ENCODE measurements around the gene BDKRB2. TPM values are rescaled to one million over a fixed set of nuclear protein-coding genes. Genes with fewer than 3 reads are reported as not detected.

BDKRB2 gene
- total RNA-seq, 2 donors from 2014 or later: 11.3 to 23.3 TPM

DNA sequence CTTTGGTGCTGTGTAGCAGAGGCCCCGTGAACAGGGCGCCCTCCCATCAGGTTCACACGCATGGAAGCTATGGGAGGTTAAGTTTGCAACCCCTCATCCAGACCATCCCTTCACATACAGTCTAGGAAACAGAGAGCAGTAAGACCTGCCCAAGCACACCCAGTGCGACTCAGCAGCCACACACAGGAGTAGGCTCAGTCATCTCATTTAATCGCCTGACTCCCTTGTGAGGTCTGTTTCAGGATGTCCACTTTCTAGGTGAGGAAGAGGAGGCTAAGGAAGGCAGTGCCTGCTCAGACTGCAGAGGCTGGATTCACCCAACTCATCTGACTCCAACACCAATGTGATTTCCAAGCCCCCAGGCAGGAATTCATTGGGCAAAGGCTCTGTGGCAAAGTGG lies 63.3 kb downstream of the BDKRB2 start:
- Histone ChIP-seq H3K4me3 (no peak overlapping the region), H3K9ac (ENCODE audit: low read depth in 2 of 2, low read length in 2 of 2) (no peak overlapping the region), H3K4me1 (no peaks in the 10 kb centered on the region), H3K27me3 (no peaks in the 10 kb centered on the region), H3K9me3 (no peaks in the 10 kb centered on the region), H3K36me3 (no peaks in the 10 kb centered on the region), H3K27ac (no peak overlapping the region)
- intact Hi-C loops (cut with DNase I): no loop called here
- no peak for DNase-seq
- TF ChIP-seq, protein P1, sequence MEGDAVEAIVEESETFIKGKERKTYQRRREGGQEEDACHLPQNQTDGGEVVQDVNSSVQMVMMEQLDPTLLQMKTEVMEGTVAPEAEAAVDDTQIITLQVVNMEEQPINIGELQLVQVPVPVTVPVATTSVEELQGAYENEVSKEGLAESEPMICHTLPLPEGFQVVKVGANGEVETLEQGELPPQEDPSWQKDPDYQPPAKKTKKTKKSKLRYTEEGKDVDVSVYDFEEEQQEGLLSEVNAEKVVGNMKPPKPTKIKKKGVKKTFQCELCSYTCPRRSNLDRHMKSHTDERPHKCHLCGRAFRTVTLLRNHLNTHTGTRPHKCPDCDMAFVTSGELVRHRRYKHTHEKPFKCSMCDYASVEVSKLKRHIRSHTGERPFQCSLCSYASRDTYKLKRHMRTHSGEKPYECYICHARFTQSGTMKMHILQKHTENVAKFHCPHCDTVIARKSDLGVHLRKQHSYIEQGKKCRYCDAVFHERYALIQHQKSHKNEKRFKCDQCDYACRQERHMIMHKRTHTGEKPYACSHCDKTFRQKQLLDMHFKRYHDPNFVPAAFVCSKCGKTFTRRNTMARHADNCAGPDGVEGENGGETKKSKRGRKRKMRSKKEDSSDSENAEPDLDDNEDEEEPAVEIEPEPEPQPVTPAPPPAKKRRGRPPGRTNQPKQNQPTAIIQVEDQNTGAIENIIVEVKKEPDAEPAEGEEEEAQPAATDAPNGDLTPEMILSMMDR (IDR thresholded peaks at IDR 0.05): no peak

DNA sequence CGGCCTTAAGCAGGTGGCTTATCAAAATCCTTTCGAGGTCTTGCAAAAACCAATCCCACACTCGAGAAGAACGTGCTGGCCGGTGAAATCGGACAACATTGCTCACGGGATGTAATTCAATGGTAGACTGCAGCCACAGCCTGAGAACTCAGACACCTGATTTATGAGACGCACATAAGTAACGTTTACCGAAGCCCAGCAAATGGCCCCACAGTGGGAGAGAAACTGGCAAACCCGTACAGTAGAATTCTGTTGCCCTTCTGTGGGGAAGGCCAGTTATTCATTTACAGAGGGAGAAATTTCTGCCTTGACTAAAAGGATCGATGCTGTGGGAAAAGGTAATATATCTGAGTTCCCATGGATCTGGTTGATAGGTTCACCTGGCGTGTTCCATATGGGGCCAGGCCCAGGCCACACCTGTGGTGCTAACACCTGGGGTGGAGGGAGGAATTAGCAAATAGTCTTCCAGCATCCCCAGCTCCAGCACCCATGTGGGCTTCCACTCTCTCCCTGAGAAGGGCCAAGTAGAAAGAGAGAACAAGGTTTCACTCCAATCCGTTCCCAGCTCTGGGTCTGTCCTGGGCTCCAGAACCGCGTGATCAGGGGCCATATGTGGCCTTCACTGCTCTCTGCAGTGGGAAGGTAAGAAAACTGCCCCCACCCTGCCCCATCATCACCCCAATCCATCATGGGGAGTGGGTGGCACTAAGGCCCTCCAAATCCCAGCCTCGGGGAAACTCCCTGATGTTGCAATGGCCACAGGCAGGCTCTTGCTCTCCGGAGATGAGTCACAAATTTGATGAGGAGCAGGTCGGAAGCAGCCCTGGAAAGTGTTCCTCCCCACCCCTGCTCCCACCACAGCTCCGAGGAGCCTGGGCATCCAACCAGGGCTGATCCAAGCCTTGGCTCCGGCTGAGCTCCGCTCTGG lies 64.1 kb downstream of the BDKRB2 start:
- H3K36me3 ChIP-seq: no peaks in the 10 kb centered on the region
- no peak overlapping the region for H3K4me3 ChIP-seq
- no peak overlapping the region for H3K9ac ChIP-seq (ENCODE audit: low read depth in 2 of 2, low read length in 2 of 2)
- H3K27ac ChIP-seq: peak overlapping the region; percentile 24
- no peaks in the 10 kb centered on the region for H3K9me3 ChIP-seq
- no peaks in the 10 kb centered on the region for H3K4me1 ChIP-seq
- H3K27me3 ChIP-seq: no peaks in the 10 kb centered on the region
- TF ChIP-seq, protein P1 (IDR thresholded peaks at IDR 0.05): no peak
- peak; percentile 43 for DNase-seq
- intact Hi-C loops (cut with DNase I): no loop called here

DNA sequence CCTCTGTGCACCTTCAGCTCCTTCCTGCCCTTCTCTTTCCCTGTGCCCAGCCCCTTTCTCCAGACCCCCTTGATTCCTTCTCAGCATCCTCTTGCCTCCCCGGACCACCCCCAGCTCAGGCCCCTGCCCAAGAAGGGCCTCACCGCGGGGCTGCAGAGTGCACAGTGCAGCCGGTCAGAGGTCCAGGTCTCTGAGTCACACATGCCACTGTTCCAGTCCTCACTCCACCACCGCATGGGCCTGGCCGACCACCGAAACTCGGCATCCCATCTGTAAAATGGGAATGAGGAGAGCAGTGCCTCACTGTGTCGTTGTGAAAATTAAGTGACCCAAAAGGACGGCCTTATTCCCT lies 64.7 kb downstream of the BDKRB2 start:
- H3K4me1 ChIP-seq: no peaks in the 10 kb centered on the region
- no peak overlapping the region for H3K4me3 ChIP-seq
- no peaks in the 10 kb centered on the region for H3K27me3 ChIP-seq
- peak overlapping the region; percentile 24 for H3K27ac ChIP-seq
- TF ChIP-seq, protein P1 (IDR thresholded peaks at IDR 0.05): no peak
- no peaks in the 10 kb centered on the region for H3K36me3 ChIP-seq
- no peak overlapping the region for H3K9ac ChIP-seq (ENCODE audit: low read depth in 2 of 2, low read length in 2 of 2)
- no peaks in the 10 kb centered on the region for H3K9me3 ChIP-seq
- intact Hi-C loops (cut with DNase I): no loop called here
- DNase-seq: no peak

DNA sequence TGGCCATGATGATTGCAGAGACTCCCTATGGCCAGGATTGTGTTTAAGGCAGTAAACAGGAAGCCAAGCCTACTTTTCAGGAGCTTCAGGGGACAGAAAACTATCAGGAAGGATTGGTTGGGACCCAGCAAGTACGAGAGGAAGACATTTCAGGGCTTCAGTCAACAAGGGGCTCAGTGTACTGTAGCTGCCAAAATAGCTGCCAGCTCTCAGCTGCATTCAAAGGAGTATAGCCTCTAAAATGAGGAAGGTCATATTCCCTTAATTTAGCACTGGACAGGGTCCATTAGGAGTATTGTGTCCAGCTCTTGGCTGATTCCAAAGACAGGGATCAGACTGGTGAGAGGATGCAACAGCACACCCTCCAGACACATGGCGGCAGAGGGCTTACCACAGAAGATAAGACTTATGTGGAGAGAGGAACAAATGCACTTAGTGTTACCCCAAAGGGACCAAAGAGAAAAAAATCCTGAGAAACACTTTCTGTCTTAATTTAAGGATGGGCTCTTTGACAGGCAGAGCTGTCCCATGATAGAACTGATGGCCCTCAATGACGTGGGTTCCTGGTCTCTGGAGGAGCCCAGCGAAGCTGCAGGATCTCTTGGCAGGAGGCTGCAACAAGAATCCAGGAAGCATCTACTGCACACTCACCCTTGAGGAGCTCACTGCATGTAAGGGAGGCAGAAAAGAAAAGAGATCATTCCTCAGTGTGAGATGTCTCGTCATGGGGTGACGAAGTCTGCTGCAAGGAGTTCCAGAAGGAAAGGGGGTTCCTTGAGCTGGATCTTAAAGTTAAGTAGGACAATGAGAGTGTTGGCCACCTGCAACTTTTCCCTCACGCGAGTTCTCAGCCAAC lies 66.2 kb downstream of the BDKRB2 start:
- Histone ChIP-seq H3K36me3 (no peaks in the 10 kb centered on the region), H3K9me3 (no peaks in the 10 kb centered on the region), H3K27me3 (no peaks in the 10 kb centered on the region), H3K9ac (ENCODE audit: low read depth in 2 of 2, low read length in 2 of 2) (no peak overlapping the region), H3K27ac (no peak overlapping the region), H3K4me1 (no peaks in the 10 kb centered on the region), H3K4me3 (no peak overlapping the region)
- intact Hi-C loops (cut with DNase I): loop anchor here (10.0 kb wide), 2 partner anchors 276 to 706 kb away; no protein-coding TSS in a partner anchor
- no peak for DNase-seq
- TF ChIP-seq, protein P1 (IDR thresholded peaks at IDR 0.05): no peak

DNA sequence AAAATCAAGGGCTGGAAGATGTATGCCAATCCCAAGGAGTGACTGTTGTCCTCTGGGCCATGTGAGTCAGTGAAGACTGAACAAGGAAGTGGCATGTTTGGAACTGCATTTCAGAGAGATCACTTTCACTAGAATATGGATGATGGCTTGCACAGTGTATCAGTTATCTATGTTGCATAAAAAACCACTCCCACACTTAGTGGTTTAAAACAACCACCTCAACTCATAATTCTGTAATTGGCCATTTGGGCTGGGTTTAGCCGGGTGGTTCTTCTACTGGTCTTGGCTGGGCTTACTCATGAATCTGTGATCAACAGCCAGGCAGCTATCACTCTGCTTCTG lies 66.8 kb downstream of the BDKRB2 start:
- intact Hi-C loops (cut with DNase I): loop anchor here (10.0 kb wide), 2 partner anchors 277 to 707 kb away; no protein-coding TSS in a partner anchor
- TF ChIP-seq, protein P1 (IDR thresholded peaks at IDR 0.05): no peak
- no peaks in the 10 kb centered on the region for H3K36me3 ChIP-seq
- no peaks in the 10 kb centered on the region for H3K4me1 ChIP-seq
- H3K27ac ChIP-seq: no peak overlapping the region
- H3K9ac ChIP-seq (ENCODE audit: low read depth in 2 of 2, low read length in 2 of 2): no peak overlapping the region
- DNase-seq: no peak
- H3K9me3 ChIP-seq: no peaks in the 10 kb centered on the region
- no peak overlapping the region for H3K4me3 ChIP-seq
- H3K27me3 ChIP-seq: no peaks in the 10 kb centered on the region
